Liver (tissue), 3 donors: Measurements from ENCODE around the gene RNF157.

ENCODE experiments used
- ATF3 ChIP-seq: IDR thresholded peaks from 2 replicates; pipeline ENCODE4 v1.6.1; 2016; ENCODE audit warnings: antibody characterized with exemption
- CTCF ChIP-seq: fragments of 150-350 bp; IDR thresholded peaks from 2 replicates; pipeline ENCODE4 v1.5.1; 2017; ENCODE audit warnings: improper control_type of control experiment, low read depth, low read length; ENCODE audit not compliant: missing input control
- FOXA1 ChIP-seq: IDR thresholded peaks from 2 replicates; pipeline ENCODE4 v1.6.1; 2016; ENCODE audit warnings: antibody characterized with exemption
- HNF4G ChIP-seq: IDR thresholded peaks from 2 replicates; pipeline ENCODE4 v1.6.1; 2016; ENCODE audit warnings: antibody characterized with exemption
- SP1 ChIP-seq: IDR thresholded peaks from 2 replicates; pipeline ENCODE4 v1.6.1; 2018; ENCODE audit warnings: antibody characterized with exemption, mild to moderate bottlenecking
- donor health status: healthy.
- donor health status: healthy.

DNA sequence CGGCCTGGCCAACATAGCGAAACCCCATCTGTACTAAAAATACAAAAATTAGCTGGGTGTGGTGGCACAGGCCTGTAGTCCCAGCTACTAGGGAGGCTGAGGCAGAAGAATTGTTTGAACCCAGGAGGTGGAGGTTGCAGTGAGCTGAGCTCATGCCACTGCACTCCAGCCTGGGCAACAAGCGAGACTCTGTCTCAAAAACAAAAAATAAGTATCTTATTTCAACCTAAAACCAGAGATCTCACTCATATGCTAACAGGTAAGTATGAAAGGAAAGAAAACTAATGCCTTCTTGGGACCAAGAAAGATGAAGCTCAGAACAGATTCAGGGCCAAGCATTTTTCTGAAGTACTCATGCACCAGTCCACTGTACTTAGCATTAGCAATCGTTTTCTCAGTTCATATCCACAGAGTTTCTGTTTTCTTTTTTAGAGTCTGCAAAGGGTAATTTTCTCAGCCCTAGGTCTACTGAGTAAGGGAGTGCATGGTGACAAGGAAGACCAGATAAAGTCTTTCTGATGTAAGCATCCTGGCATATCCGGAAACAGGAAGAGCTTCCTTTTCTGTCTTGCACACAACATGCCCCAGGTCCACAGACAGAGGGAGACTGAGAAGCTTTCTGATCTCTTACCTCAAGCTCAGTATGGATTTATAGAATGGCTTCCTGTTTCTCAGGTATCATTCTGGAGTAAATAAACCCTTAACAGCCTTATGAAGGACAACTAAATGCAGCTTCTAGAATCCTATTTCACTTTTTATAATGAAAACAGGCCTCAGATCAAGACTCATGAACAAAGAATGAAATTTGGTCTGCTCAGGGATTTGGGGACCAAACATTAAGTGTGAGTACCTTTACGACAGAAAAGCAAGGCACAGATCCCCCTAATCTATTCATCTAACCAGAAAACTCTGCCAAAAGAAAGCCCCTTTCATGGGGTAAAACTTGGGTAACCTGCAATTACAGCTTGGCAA lies 60.5 kb downstream of the RNF157 start:
- TF ChIP-seq HNF4G (no peak), CTCF (no peak), SP1 (no peak), ATF3 (no peak), FOXA1 (no peak)
